Non-pigmented ciliary epithelial cell (primary cell): ENCODE measurements around the gene ZFYVE26.
"Not testable (repeated sequence)": the region's sequence is repeated elsewhere in the genome, so short reads cannot be mapped to it uniquely, and the experiment has no call there.

Experiments used
- DNase-seq: peaks from one replicate; pipeline ENCODE4 v3.0.0-alpha.2; 2010; ENCODE audit warnings: low read depth

The ZFYVE26 gene

DNA sequence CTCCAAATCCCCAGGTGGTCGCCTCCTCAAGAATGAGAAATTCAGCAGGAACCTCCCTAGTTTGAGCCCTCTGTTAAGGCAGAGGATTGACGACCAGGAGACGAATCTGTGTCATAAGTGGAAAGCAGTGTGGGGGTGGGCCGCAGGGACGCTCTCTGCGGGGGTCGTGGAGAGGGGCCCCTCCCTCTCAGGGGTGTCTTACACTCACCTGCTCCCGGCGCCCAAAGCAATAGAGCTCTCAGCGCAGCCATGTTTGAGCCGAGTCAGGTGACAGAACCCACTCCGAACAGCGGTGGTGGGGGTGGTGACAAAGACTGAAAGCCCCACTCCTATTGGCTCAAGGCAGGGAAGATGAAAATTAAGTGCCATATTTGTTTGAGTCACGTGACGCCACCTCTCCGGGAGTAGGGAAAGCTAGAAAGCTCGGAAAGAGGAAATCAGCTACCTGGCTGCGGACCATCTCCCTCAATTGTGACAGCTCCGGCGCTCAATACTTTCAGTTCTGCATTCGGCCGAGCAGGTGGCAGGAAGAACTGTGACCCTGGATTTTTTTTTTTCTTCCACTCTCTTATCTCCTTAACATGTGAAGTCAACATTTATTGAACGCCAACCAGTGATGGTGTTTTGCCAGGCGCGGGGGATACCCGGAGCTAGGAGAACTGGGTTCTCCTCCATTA is at the start of gene ZFYVE26:
Gene ZFYVE26, minus strand, starts transcription at position 265 of the 677 bp plus-strand sequence. CDS start 627 bp downstream, outside the sequence.
- peak; percentile 80 for DNase-seq

DNA sequence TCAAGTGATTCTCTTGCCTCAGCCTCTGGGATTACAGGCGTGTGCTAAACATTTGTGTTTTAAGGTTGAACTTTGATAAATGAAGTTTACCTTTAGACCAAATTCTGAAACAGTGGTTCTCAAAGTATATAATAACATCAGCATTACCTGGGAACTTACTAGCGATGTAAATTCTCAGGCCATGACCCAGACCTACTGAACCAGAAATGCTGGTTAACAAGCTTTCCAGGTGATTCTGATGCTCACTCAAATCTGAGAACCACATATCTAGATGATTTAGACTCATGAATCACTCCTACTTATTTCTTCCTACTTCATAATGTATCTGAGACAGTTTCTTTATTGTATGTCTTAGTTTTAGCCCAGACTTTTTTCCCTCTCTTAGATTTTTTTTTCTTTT is 46.8 kb upstream of the ZFYVE26 start:
- DNase-seq = no peak

GRCh38 chr14:67859169-67859749 is 42.9 kb upstream of the ZFYVE26 start:
- no peak for DNase-seq

DNA sequence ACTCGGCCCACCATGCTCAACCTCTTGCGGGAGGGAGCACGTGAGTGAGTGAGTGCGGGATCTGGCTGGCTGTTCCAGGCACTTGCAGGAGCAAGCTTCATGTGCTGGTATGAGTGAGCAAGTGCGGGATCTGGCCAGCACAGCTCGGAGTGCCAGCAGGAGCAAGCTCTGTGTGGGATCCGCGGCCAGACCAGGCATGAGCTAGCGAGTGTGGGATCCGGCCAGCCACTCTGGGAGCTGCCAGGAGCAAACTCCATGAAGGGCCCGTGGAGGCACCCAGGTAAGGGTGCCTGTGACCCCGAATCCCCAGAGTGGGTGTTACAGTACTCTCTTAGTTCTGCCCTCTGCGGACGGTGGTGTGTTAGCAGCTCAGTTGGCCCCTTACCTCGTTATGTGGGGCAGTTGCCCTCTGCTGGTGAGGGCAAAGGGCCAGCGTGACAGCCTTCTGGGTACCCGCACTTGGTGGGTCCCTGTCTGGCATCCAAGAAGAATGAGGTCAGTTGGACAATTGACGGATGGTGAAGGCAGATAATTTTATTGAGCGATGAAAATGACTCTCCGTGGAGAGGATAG is 41.5 kb upstream of the ZFYVE26 start:
- DNase-seq = no peak

GRCh38 chr14:67856827-67857226 is 40.4 kb upstream of the ZFYVE26 start:
- no peak for DNase-seq

DNA sequence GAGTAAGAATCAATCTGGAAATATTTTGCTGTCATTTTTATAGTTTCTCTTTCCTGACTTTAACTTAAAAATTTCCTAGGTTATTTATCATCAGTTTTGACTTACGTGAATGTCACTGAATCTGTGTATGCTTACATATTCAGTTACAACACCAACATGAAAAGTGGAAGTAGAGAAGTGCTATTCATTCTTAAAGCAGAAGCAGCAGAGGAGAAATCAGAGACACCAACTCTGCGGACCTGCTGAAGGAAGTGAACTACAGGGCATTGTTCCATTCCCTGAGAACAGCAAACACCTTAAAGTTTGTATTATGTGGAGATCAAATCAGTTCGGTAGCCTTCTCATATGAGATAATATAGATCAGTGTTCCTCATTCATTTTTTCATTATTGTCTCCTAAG is 37.3 kb upstream of the ZFYVE26 start:
- no peak for DNase-seq

- no peak for DNase-seq
These were observed 36.7 kb upstream of the ZFYVE26 start for GRCh38 chr14:67852926-67853604.

DNA sequence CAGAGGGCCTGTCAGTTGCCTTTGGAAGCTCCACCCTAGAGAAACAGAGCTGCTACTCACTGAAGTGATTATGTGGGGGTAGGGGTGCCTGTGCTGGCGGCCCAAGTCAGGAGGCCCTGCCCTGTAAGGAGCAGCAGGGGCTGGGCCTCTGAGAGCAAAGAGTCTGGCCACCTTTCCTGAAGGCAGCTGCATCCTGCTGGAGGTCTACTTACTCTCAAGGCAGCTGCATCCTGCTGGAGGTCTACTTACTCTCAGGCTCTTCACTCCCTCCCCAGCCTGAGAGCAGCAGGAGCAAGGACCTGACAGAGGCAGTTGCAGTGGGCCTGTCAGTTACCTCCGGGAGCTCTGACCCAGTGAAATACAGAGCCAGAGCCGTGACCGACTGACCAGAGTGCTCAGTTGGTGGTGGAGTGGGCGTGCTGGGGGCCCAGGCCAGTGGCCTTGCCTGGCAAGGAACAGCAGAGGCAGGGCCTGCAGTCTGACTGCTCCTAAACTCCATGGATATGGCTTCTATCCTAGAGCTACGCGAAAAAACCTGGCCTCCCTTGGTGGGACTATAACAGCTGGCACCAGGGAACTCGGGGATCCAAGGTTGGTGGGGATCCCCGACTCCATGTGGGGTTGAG is 35.5 kb upstream of the ZFYVE26 start:
- DNase-seq = no peak

DNA sequence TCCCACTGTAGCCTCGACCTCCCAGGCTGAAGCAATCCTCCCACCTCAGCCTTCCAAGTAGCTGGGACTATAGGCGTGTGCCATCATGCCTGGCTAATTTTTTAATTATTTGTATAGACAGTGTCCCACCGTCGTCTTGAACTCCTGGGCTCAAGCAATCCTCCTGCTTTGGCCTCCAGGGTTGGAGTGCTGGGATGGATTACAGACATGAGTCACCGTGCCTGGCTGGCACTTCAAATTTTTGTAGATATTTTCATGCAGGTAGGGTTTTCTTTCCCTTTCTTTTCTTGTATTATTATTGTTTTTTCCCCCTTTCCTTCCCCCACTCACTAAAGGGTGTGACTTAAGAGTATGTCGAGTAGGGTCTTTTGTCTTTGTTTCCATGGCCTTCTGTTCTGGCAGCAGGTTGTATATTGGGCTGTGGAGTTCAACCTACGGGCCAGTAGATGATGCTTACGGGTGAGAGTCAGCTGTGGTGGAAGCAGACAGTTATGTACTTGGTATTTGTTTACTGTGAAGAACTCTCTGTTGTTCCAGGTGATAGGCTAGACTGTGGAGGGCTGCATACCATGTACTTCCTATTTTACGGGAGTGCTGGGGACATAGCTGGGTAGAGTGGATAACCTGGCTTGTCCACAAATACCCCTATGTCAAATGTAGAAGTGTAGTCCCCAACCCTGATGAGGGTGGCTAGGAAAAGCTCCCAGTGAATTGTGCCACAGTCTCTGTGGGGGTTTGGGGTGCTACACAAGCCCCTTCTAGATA is 33.9 kb upstream of the ZFYVE26 start:
- DNase-seq = no peak

GRCh38 chr14:67846029-67846610 is 29.7 kb upstream of the ZFYVE26 start:
- no peak for DNase-seq

- peak; percentile 58 for DNase-seq
These were observed 20.7 kb upstream of the ZFYVE26 start for GRCh38 chr14:67837011-67837624.

DNA sequence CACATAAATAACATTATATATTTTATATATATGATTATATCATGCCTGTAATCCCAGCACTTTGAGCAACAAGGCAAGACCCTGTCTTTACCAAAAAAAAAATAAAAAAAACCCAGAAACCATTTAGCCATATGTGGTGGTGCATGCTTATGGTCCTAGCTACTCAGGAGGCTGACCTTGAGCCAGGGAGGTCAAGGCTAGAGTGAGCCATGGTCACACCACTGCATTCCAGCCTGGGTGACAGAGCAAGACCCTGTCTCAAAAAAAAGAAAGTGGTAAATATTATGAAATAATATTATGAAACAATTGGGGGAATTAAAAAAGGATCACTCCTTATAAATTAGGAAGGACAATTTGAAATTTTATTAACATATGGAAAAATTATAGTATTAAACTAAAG is 19.2 kb upstream of the ZFYVE26 start:
- DNase-seq = no peak

GRCh38 chr14:67833403-67833802 is 17.0 kb upstream of the ZFYVE26 start:
- no peak for DNase-seq

DNA sequence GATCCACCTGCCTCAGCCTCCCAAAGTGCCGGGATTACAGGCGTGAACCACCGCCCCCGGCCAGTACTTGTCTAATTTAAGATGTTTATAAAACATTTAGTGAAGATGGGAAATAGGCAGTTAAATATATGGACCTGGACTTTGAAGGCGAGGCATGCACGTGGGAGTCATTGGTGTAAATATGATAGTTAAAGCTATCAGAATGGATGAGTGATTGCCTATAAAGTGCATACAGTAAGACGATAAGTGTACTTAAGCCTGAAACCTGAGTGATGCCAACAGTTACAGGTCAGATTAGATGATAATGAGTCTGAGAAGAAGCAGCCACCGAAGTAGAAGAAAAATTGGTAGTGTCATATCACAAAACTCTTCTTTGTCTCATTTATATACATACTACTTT is 14.7 kb upstream of the ZFYVE26 start:
- no peak for DNase-seq

- no peak for DNase-seq
These were observed 4.7 kb upstream of the ZFYVE26 start for GRCh38 chr14:67821121-67821520.

DNA sequence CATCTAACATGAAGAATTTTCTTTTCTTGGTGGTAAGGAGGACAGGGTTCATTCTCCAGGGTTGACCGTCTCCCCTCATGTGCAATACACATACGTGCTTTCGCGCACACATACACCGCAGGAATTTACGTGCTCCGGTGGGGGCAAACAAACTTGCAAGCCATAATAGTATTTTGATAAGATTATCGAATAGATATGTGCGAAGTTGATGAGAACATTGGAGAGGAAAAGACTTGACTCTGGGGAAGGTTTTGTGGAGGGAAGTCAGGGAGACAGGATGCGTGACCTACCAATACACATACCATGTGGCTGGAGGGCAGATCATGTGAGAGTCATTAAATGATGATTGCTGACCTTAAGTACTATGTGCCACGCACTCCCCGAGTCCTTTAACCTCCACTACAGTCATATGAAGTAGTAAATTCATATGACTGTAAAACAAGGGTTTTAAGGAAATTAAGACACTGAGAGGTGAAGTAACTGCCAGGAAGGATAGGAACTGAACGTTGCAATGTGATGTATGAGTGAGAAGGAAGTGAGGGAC is 4.1 kb upstream of the ZFYVE26 start:
- no peak for DNase-seq

GRCh38 chr14:67819563-67820421 is 3.4 kb upstream of the ZFYVE26 start, which contains the start of gene RAD51B:
Gene RAD51B (plus strand): TSS chr14:67819779.
- DNase-seq = peak; percentile 46

DNA sequence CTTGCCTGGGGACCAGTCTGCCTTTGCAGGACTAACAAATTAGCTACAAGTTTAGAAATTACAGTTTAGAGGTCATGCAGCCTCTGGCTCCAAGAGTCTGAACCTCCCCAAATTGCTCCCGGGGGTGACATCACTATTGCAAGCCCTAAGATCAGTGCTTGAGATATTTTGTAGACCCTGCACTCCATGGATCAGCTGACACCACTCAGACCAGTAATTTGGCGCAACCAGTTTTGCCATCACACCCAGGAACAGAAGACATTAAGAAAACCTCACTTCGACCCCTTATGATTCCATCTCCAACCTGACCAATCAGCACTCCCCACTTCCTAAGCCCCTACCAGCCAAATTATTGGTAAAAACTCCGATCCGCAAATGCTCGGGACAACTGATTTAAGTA is 2.1 kb upstream of the ZFYVE26 start:
- not testable (repeated sequence) for DNase-seq

DNA sequence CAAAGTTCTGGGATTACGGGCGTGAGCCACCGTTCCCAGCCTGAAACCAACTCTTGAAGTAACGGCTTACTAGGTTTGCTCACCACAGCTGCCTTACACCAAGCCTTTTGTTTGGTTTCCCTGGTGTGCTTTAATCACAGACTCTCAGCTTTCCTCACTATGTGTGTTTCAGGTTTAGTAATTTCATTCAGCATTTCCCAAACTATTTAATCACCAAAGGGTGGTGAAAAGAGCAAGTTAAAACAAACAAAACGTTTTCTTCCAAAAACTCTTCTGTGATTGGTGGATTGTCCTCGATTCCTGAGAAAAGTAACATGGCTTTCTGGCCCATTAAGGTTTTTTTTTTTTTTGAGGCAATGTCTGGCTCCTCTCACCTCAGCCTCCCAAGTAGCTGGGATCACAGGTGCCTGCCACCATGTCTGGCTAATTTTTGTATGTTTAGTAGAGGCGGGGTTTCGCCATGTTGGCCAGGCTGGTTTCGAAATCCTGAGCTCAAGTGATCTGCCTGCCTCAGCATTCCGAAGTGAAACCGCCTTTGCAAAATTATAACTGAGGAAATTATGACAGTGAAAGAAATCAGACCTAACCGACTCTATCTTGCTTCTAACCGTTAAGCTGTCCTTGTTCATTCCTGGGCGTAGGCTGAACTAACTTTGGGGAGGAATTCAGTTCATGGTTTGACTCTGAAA is 1.5 kb upstream of the ZFYVE26 start:
- no peak for DNase-seq
